Sigmoid colon (tissue), 4 donors: ENCODE results near the gene BORCS8.

ENCODE experiments used
- EP300 ChIP-seq, 4 donors: sonication (generic); formaldehyde crosslinking; IDR thresholded peaks; one replicate each; pipeline ENCODE4 v1.6.1; 2017; ENCODE audit warnings: antibody characterized with exemption in 4 of 4
- POLR2A ChIP-seq, 2 donors: fragments of 450-650 bp; IDR thresholded peaks; one replicate each; pipeline ENCODE4 v1.6.1; 2016; ENCODE audit warnings: antibody characterized with exemption in 2 of 2, mild to moderate bottlenecking in 2 of 2, moderate library complexity in 2 of 2
- TF ChIP-seq, protein P1 (sequence below), 4 experiments: fragments of 450-650 bp in 3 of 4; fragments of 200-600 bp in 1 of 4; IDR thresholded peaks; one replicate each; pipeline ENCODE4 v1.5.1; 2016 to 2019; ENCODE audit warnings: antibody characterized with exemption in 4 of 4, mild to moderate bottlenecking in 3 of 4, moderate library complexity in 2 of 4

DNA sequence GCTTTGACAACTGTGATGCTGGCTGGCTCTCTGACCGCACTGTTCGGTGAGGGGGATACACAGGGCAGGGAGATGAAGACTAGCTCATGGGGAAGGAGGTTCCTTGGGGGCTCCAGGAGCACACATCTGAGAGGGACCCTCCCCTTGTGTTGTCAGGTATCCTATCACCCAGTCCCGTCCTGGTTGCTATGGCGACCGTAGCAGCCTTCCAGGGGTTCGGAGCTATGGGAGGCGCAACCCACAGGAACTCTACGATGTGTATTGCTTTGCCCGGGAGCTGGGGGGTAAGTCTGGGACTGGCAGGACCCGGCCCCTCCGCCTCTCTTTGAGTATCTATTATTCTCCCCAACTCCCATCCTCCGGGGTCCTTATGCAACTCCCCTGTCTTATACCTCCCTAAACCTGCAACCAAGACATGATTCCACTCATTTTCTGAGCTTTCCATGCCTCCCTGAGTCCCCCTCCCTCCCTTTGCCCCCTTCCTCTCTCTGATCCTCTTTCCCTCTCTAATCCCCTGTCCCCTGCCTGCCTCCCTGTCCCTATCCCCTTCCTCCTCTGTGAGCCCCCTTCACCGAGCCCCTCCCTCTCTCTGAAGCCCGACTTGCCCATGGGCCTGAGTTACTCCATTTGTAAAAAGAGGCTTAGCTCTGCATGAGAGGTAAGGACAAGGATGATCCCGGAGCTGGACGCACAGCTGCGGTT, 32.3 kb upstream of the BORCS8 start:
- TF ChIP-seq, protein P1, sequence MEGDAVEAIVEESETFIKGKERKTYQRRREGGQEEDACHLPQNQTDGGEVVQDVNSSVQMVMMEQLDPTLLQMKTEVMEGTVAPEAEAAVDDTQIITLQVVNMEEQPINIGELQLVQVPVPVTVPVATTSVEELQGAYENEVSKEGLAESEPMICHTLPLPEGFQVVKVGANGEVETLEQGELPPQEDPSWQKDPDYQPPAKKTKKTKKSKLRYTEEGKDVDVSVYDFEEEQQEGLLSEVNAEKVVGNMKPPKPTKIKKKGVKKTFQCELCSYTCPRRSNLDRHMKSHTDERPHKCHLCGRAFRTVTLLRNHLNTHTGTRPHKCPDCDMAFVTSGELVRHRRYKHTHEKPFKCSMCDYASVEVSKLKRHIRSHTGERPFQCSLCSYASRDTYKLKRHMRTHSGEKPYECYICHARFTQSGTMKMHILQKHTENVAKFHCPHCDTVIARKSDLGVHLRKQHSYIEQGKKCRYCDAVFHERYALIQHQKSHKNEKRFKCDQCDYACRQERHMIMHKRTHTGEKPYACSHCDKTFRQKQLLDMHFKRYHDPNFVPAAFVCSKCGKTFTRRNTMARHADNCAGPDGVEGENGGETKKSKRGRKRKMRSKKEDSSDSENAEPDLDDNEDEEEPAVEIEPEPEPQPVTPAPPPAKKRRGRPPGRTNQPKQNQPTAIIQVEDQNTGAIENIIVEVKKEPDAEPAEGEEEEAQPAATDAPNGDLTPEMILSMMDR (IDR thresholded peaks at IDR 0.05) = no peak
- TF ChIP-seq POLR2A (IDR thresholded peaks at IDR 0.05) (no peak), EP300 (IDR thresholded peaks at IDR 0.05) (no peak)
